HCT116 (cell line): Measurements from ENCODE around the gene NRIP3. TPM values are rescaled to one million over a fixed set of nuclear protein-coding genes. Genes with fewer than 3 reads are reported as not detected.

Experiments used
- ATAC-seq: fragments of 200-7000 bp; cut with Tn5 transposase; 2 replicates; pipeline ENCODE4 v1.9.1; 2020; ENCODE audit warnings: mild to moderate bottlenecking, moderate library complexity
- BruUV-seq: library from RNA; stranded (reverse); fragments of 400-500 nt; replicated peaks from 2 replicates; lab custom pipeline; 2021; lab: Mats Ljungman, UMichigan
- CTCF ChIA-PET: fragments of 300-600 bp; sonication (Branson Sonifier 250); formaldehyde crosslinking; loops from one replicate; lab custom pipeline; 2021; ENCODE audit warnings: antibody characterized with exemption; lab: Charles Lee
- POLR2A ChIA-PET: fragments of 300-600, 350-600 bp; sonication (Branson Sonifier 250); formaldehyde crosslinking; loops from one replicate; lab custom pipeline; 2021; ENCODE audit warnings: antibody characterized with exemption; lab: Charles Lee
- RAD21 ChIA-PET, 2 experiments: fragments of 300-600 bp; sonication (Branson Sonifier 250); formaldehyde crosslinking; loops; one replicate each; lab custom pipeline; 2023; ENCODE audit warnings: low total read pairs in 2 of 2; ENCODE audit not compliant: uncharacterized antibody in 2 of 2, unreplicated experiment in 2 of 2, low non-redundant PET in 1 of 2; lab: Charles Lee
- DNase-seq: peaks from one replicate; pipeline ENCODE4 v3.0.0-alpha.2; 2010; ENCODE audit warnings: low read depth, low spot score
- H2AFZ ChIP-seq: fragments of 200-600 bp; shearing (Covaris generic), sonication (generic); 2 replicates; pipeline ENCODE4 v1.6.1; 2017; ENCODE audit warnings: low read depth, mixed run types, mixed read lengths, antibody characterized with exemption, low read length; ENCODE audit not compliant: poor library complexity, severe bottlenecking
- H3K27ac ChIP-seq: 2 replicates; pipeline ENCODE4 v1.5.1; 2012; ENCODE audit warnings: low read depth, low read length
- H3K27me3 ChIP-seq: fragments of 200-600 bp; sonication (generic); 2 replicates; pipeline ENCODE4 v1.6.1; 2016; ENCODE audit warnings: mixed run types, low read length, mixed read lengths; ENCODE audit not compliant: insufficient read depth
- H3K36me3 ChIP-seq, 2 experiments: fragments of 200-500 bp in 1 of 2; fragments of 200-600 bp in 1 of 2; sonication (Bioruptor generic) in 1 of 2; sonication (generic) in 1 of 2; 2 replicates each; pipeline versions ENCODE4 v1.5.1 to v1.6.1; 2014 to 2016; ENCODE audit warnings: low read length in 2 of 2, inconsistent platforms in 1 of 2, mixed read lengths in 1 of 2, mixed run types in 1 of 2; ENCODE audit not compliant: insufficient read depth in 2 of 2, control insufficient read depth in 1 of 2
- H3K4me1 ChIP-seq, 2 experiments: fragments of 200-600 bp in 1 of 2; sonication (generic) in 1 of 2; 2 replicates each; pipeline versions ENCODE4 v1.5.1 to v1.6.1; 2012 to 2017; ENCODE audit warnings: low read length in 2 of 2, inconsistent platforms in 1 of 2, mild to moderate bottlenecking in 1 of 2, mixed read lengths in 1 of 2, mixed run types in 1 of 2, moderate library complexity in 1 of 2; ENCODE audit not compliant: insufficient read depth in 2 of 2, control insufficient read depth in 1 of 2
- H3K4me2 ChIP-seq: fragments of 200-600 bp; sonication (generic); 2 replicates; pipeline ENCODE4 v1.6.1; 2017; ENCODE audit warnings: mixed run types, low read length, mixed read lengths
- H3K4me3 ChIP-seq, 2 experiments: fragments of 200-600 bp in 1 of 2; sonication (generic) in 1 of 2; replicated peaks in 1 of 2; 2 replicates each; pipeline ENCODE4 v1.5.1; 2011 to 2016; ENCODE audit warnings: low read length in 2 of 2, control low read depth in 1 of 2, low read depth in 1 of 2, mild to moderate bottlenecking in 1 of 2, mixed read lengths in 1 of 2, mixed run types in 1 of 2
- H3K79me2 ChIP-seq: fragments of 200-600 bp; sonication (generic); 2 replicates; pipeline ENCODE4 v1.6.1; 2017; ENCODE audit warnings: mild to moderate bottlenecking, mixed run types, low read length, moderate library complexity, mixed read lengths; ENCODE audit not compliant: insufficient read depth
- H3K9ac ChIP-seq: fragments of 200-600 bp; sonication (generic); 2 replicates; pipeline ENCODE4 v1.6.1; 2016; ENCODE audit warnings: low read length, mixed read lengths
- H3K9me2 ChIP-seq: fragments of 200-600 bp; sonication (generic), shearing (Covaris generic); 2 replicates; pipeline ENCODE4 v1.6.1; 2017; ENCODE audit warnings: mixed run types, mild to moderate bottlenecking, moderate library complexity; ENCODE audit not compliant: insufficient read depth
- H3K9me3 ChIP-seq, 2 experiments: fragments of 200-500 bp in 1 of 2; fragments of 200-600 bp in 1 of 2; sonication (Bioruptor generic) in 1 of 2; sonication (generic) in 1 of 2; 2 replicates each; pipeline ENCODE4 v1.6.1; 2014 to 2017; ENCODE audit warnings: low read length in 2 of 2, mixed read lengths in 2 of 2, inconsistent platforms in 1 of 2, low read depth in 1 of 2, mild to moderate bottlenecking in 1 of 2, mixed run types in 1 of 2, moderate library complexity in 1 of 2; ENCODE audit not compliant: control insufficient read depth in 1 of 2, insufficient read depth in 1 of 2
- H4K20me1 ChIP-seq: fragments of 200-600 bp; sonication (generic), shearing (Covaris generic); 2 replicates; pipeline ENCODE4 v1.6.1; 2017; ENCODE audit warnings: mixed run types, mild to moderate bottlenecking, moderate library complexity; ENCODE audit not compliant: insufficient read depth
- ATF3 ChIP-seq: IDR thresholded peaks from 2 replicates; pipeline ENCODE4 v1.6.1; 2012
- EGR1 ChIP-seq: IDR thresholded peaks from 2 replicates; pipeline ENCODE4 v1.6.1; 2012; ENCODE audit warnings: low read depth
- EZH2 ChIP-seq: fragments of 200-600 bp; sonication (generic); IDR thresholded peaks from 2 replicates; pipeline ENCODE4 v1.6.1; 2017; ENCODE audit warnings: antibody characterized with exemption, mixed run types
- EZH2phosphoT487 ChIP-seq: fragments of 200-600 bp; IDR thresholded peaks from 2 replicates; pipeline ENCODE4 v1.6.1; 2018; ENCODE audit warnings: antibody characterized with exemption, borderline replicate concordance
- FOSL1 ChIP-seq: IDR thresholded peaks from 2 replicates; pipeline ENCODE4 v1.6.1; 2012; ENCODE audit warnings: low read depth
- JUND ChIP-seq: IDR thresholded peaks from 2 replicates; pipeline ENCODE4 v1.6.1; 2012
- POLR2A ChIP-seq: IDR thresholded peaks from 2 replicates; pipeline ENCODE4 v1.7.0; 2011; ENCODE audit warnings: borderline replicate concordance; ENCODE audit not compliant: insufficient read depth, insufficient read length; ENCODE audit errors: extremely low read depth
- POLR2AphosphoS5 ChIP-seq: IDR thresholded peaks from 2 replicates; pipeline ENCODE4 v1.6.1; 2011; ENCODE audit warnings: mild to moderate bottlenecking, low read depth, low read length, moderate library complexity
- RAD21 ChIP-seq: IDR thresholded peaks from 2 replicates; pipeline ENCODE4 v1.6.1; 2012; ENCODE audit warnings: low read depth, mild to moderate bottlenecking
- REST ChIP-seq: IDR thresholded peaks from 2 replicates; pipeline ENCODE4 v1.6.1; 2012; ENCODE audit warnings: low read depth
- SIN3A ChIP-seq: IDR thresholded peaks from 2 replicates; pipeline ENCODE4 v1.6.1; 2012; ENCODE audit warnings: low read depth
- SP1 ChIP-seq: IDR thresholded peaks from 2 replicates; pipeline ENCODE4 v1.6.1; 2012; ENCODE audit warnings: low read depth
- SRF ChIP-seq: IDR thresholded peaks from 2 replicates; pipeline ENCODE4 v1.6.1; 2012; ENCODE audit warnings: low read depth
- YY1 ChIP-seq: IDR thresholded peaks from 2 replicates; pipeline ENCODE4 v1.6.1; 2011; ENCODE audit warnings: low read length, low read depth, moderate library complexity, mild to moderate bottlenecking; ENCODE audit not compliant: insufficient replicate concordance; ENCODE audit errors: extremely low read depth
- ZFX ChIP-seq: fragments of 450-650 bp; IDR thresholded peaks from 2 replicates; pipeline ENCODE4 v1.6.1; 2017
- ZNF274 ChIP-seq: fragments of 200-500 bp; sonication (Bioruptor generic); IDR thresholded peaks from 2 replicates; pipeline ENCODE4 v1.6.1; 2014; ENCODE audit warnings: mild to moderate bottlenecking, low read depth, low read length, inconsistent platforms
- intact Hi-C: fragments of 100-400 bp; cut with micrococcal nuclease; formaldehyde crosslinking; loops from 2 replicates; pipeline ENCODE4 v1.10.0; 2022
- total RNA-seq: library from RNA; stranded (reverse); gene quantifications from one replicate; pipeline ENCODE4 v1.2.1, GENCODE V29; 2021; ENCODE audit not compliant: unreplicated experiment
- TF ChIP-seq, protein P1 (sequence below): IDR thresholded peaks from 2 replicates; pipeline ENCODE4 v1.6.1; 2011; ENCODE audit warnings: mild to moderate bottlenecking, low read length, moderate library complexity; ENCODE audit not compliant: insufficient replicate concordance; ENCODE audit errors: extremely low read depth

The NRIP3 gene
- total RNA-seq, 1 experiment from 2014 or later, result 0.15 TPM

DNA sequence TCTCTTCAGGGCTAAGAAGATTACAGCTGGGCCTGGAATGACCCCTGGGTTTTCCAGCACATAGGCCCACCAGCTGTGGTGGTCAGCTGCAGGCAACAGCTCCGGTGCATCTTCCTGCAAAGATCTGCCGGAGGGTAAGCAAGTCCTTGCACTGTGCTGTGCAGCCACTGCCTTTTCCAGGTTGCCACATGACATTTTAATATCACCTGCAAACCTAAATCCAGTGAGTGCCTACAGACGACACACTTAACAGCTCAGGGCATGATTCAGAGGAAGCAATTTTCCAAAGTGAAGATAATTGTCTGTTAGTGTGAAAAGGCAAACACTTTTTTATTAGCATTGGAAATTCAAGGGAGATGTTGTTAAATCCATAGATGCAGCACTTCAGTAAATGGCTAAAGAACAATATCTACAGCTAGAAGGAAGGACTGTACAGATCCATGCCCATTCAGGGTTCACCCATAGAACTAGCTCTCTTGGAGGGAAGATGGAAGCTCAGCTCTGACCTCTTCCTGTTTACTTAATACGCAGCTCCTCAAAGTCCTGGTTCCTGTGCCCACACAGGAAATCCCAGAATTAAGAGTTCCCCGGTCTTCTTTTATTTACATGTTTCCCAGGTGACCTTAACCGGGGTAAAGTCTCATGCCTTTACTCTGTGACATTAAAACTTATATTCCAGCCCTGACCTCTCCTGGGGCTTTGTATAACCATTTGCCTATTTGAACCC, 13.3 kb upstream of the NRIP3 start:
- H3K27ac ChIP-seq, result no peak overlapping the region
- H3K4me1 ChIP-seq, result 0 out of 4 replicates have a peak, but pooled peaks cover 0 to 2% of the 10 kb centered on the region in 2 experiments
- no TSS peak for BruUV-seq
- no peak for TF ChIP-seq SIN3A
- TF ChIP-seq FOSL1, result no peak
- TF ChIP-seq RAD21, result no peak
- no peak for TF ChIP-seq EZH2phosphoT487
- no peak for TF ChIP-seq ZNF274
- no peak for TF ChIP-seq POLR2AphosphoS5
- TF ChIP-seq ATF3, result no peak
- TF ChIP-seq SRF, result no peak
- no peak for TF ChIP-seq JUND
- TF ChIP-seq REST, result no peak
- no peak for TF ChIP-seq EZH2
- TF ChIP-seq, protein P1, sequence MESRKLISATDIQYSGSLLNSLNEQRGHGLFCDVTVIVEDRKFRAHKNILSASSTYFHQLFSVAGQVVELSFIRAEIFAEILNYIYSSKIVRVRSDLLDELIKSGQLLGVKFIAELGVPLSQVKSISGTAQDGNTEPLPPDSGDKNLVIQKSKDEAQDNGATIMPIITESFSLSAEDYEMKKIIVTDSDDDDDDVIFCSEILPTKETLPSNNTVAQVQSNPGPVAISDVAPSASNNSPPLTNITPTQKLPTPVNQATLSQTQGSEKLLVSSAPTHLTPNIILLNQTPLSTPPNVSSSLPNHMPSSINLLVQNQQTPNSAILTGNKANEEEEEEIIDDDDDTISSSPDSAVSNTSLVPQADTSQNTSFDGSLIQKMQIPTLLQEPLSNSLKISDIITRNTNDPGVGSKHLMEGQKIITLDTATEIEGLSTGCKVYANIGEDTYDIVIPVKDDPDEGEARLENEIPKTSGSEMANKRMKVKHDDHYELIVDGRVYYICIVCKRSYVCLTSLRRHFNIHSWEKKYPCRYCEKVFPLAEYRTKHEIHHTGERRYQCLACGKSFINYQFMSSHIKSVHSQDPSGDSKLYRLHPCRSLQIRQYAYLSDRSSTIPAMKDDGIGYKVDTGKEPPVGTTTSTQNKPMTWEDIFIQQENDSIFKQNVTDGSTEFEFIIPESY, result no peak
- no peak for TF ChIP-seq SP1
- no peak for TF ChIP-seq EGR1
- no peak for TF ChIP-seq YY1
- no peak for TF ChIP-seq ZFX
- TF ChIP-seq POLR2A, result no peak
- no peaks in the 10 kb centered on the region for H4K20me1 ChIP-seq
- peaks cover 2% of the 10 kb centered on the region; the same call in 1 of the 2 replicates for H3K27me3 ChIP-seq
- no peaks in the 10 kb centered on the region for H3K79me2 ChIP-seq
- no peaks in the 10 kb centered on the region for H3K9me3 ChIP-seq
- no peak overlapping the region for H3K4me3 ChIP-seq
- ChIA-PET POLR2A (no interaction called here), CTCF (interaction anchor here (0.6 to 2.8 kb wide), 9 partner anchors 8 to 731 kb away, joined by 3 to 46 read pairs (median 3); no protein-coding TSS in a partner anchor), RAD21 (interaction anchor here (0.7 to 2.6 kb wide), 3 partner anchors 42 to 121 kb away, joined by 3 to 20 read pairs (median 5); no protein-coding TSS in a partner anchor)
- no peak overlapping the region for H2AFZ ChIP-seq
- H3K4me2 ChIP-seq, result no peak overlapping the region
- H3K9ac ChIP-seq, result no peak overlapping the region
- H3K36me3 ChIP-seq, result no peaks in the 10 kb centered on the region
- intact Hi-C loops, result no loop called here
- ATAC-seq (no peak), DNase-seq (no peak)
- H3K9me2 ChIP-seq, result no peaks in the 10 kb centered on the region
